ENCODE measurements around the gene RAD51AP2.

GRCh38 chr2:17542471-17542870, 24.2 kb upstream of the RAD51AP2 start:
- TF ChIP-seq POLR2A (IDR thresholded peaks at IDR 0.05; ENCODE audit: low read length) (no peak), GATA1 (IDR thresholded peaks at IDR 0.05; ENCODE audit: low read depth, low read length) (no peak)

Data from erythroblast (primary cell).